Gastrocnemius medialis (tissue), 4 donors: Measurements from ENCODE around the gene CREB1.

Experiments used
- CTCF ChIP-seq, 5 experiments: fragments of 450-650 bp in 3 of 5; fragments of 200-600 bp in 2 of 5; sonication (generic) in 2 of 5; IDR thresholded peaks in 4 of 5; conservative IDR thresholded peaks in 1 of 5; 1 replicate in 4 of 5; 2 replicates in 1 of 5; pipeline ENCODE4 v1.5.1; 2016 to 2019; ENCODE audit warnings: antibody characterized with exemption in 5 of 5, mild to moderate bottlenecking in 3 of 5, moderate library complexity in 3 of 5
- POLR2A ChIP-seq, 2 donors: fragments of 450-650 bp; IDR thresholded peaks; one replicate each; pipeline ENCODE4 v1.6.1; 2017; ENCODE audit warnings: antibody characterized with exemption in 2 of 2, mild to moderate bottlenecking in 2 of 2, moderate library complexity in 2 of 2

- TF ChIP-seq CTCF (IDR thresholded peaks at IDR 0.05 in 4 of 5, conservative IDR thresholded peaks at IDR 0.05 in 1 of 5) (no peak), POLR2A (IDR thresholded peaks at IDR 0.05) (no peak)
Measured at GRCh38 chr2:207540431-207540830, 10.7 kb downstream of the CREB1 start.
